Nephron progenitor cell (in vitro differentiated cells): Measurements from ENCODE around the gene STIP1.

Source experiments
- DNase-seq: peaks from one replicate; pipeline ENCODE4 v3.0.0; 2021
- H3K27ac Mint-ChIP-seq: 2 replicates; pipeline ENCODE4 v1.8.0; 2021; ENCODE audit warnings: mild to moderate bottlenecking, moderate library complexity, mixed read lengths
- H3K27me3 Mint-ChIP-seq: 2 replicates; pipeline ENCODE4 v1.8.0; 2021; ENCODE audit warnings: mild to moderate bottlenecking, low read depth, mixed read lengths; ENCODE audit not compliant: poor library complexity
- H3K36me3 Mint-ChIP-seq: 2 replicates; pipeline ENCODE4 v1.8.0; 2021; ENCODE audit warnings: low read depth, mixed read lengths
- H3K4me1 Mint-ChIP-seq: 2 replicates; pipeline ENCODE4 v1.8.0; 2021; ENCODE audit warnings: mixed read lengths
- H3K4me3 Mint-ChIP-seq: 2 replicates; pipeline ENCODE4 v1.8.0; 2021; ENCODE audit warnings: mild to moderate bottlenecking, moderate library complexity, mixed read lengths
- H3K9me3 Mint-ChIP-seq: 2 replicates; pipeline ENCODE4 v1.8.0; 2021; ENCODE audit warnings: mild to moderate bottlenecking, moderate library complexity, mixed read lengths
- TF ChIP-seq, protein P1 (sequence below): fragments of 200-600 bp; sonication (generic); IDR thresholded peaks from 2 replicates; pipeline ENCODE4 v1.5.0; 2021; ENCODE audit warnings: antibody characterized with exemption

STIP1 gene

DNA sequence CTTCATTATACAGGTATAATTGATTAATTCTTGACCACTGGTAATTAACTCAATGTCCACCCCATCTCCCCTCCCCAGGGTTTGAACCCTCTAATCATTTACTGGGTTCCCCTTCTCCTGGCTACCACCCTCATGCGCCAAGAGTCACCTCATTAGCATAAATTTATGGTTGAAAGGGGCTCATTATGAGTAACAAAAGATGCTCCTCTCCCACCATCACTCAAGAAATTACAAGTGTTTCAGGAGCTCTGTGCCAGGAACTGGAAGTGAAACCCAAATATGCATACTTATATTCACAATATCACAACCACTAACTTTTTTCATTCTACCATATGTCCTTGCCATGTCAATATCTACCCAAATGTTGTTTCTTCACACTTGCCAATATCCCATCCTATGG is 7.8 kb upstream of the STIP1 start:
- Mint-ChIP-seq H3K27ac (no peak overlapping the region), H3K9me3 (peaks cover 15% of the 10 kb centered on the region), H3K27me3 (peaks cover 4% of the 10 kb centered on the region)

DNA sequence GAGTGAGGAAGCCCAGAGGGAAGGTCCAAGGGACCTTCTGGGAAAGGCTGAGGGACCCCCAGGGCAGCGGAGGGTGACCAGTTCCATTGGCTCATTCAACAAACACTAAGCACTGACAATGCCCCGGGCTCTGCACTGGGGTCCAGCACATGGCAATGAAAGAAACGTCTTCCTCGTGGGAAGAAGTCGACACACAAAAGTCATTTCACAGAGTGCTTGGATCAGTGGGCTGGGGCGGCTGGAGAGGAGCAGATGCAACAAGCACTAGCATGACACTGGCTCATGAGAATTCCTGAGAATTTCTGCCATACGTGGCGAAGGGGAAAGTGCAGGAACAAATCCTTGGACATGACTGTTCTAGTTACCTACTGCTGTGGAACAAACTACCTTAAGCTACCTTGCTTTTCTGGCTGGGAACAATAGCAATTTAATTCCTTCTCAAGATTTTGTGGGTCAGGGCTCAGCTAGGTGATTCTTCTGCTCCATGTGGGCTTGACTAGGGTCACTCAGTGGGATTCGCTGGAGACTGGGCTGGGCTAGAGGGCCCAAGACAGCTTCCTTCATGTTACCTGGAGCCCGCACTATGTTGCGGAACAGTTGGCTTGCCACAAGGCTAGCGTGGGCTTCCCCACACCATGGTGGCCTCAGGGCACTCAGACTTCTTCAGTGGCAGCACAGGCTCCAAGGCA is 6.9 kb upstream of the STIP1 start:
- Mint-ChIP-seq H3K9me3 (peaks cover 6% of the 10 kb centered on the region), H3K27me3 (peaks cover 2% of the 10 kb centered on the region), H3K27ac (no peak overlapping the region), H3K36me3 (peaks cover 18% of the 10 kb centered on the region), H3K4me1 (peaks cover 35% of the 10 kb centered on the region), H3K4me3 (no peak overlapping the region)
- TF ChIP-seq, protein P1, sequence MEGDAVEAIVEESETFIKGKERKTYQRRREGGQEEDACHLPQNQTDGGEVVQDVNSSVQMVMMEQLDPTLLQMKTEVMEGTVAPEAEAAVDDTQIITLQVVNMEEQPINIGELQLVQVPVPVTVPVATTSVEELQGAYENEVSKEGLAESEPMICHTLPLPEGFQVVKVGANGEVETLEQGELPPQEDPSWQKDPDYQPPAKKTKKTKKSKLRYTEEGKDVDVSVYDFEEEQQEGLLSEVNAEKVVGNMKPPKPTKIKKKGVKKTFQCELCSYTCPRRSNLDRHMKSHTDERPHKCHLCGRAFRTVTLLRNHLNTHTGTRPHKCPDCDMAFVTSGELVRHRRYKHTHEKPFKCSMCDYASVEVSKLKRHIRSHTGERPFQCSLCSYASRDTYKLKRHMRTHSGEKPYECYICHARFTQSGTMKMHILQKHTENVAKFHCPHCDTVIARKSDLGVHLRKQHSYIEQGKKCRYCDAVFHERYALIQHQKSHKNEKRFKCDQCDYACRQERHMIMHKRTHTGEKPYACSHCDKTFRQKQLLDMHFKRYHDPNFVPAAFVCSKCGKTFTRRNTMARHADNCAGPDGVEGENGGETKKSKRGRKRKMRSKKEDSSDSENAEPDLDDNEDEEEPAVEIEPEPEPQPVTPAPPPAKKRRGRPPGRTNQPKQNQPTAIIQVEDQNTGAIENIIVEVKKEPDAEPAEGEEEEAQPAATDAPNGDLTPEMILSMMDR = no peak
- DNase-seq = no peak

More for the DNA sequence above, 7.8 kb upstream of the STIP1 start:
- Mint-ChIP-seq H3K36me3 (peaks cover 25% of the 10 kb centered on the region), H3K4me1 (peaks cover 26% of the 10 kb centered on the region), H3K4me3 (no peak overlapping the region)
- TF ChIP-seq, protein P1 = no peak
- DNase-seq = no peak

DNA sequence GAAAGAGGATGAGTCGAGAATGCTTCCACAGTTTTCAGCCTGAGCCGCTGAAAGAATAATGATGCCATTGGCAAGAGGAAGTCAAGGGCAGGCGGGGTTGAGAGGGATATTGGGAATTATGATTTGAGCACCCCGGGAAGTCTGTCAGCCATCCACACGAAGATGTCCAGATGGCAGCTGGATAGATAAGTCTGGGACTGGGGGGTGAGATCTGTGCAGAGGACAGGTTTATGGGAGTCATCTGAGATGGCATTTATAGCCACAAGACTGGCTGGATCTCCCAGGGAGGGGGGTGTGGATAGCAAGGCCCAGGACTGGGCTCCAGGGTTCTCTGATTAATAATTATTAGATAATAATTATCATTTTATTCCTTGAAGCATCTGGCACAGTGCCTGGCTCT is 5.1 kb upstream of the STIP1 start:
- H3K27ac Mint-ChIP-seq = no peak overlapping the region
- DNase-seq = no peak
- H3K4me3 Mint-ChIP-seq = peak overlapping the region; percentile 8
- H3K36me3 Mint-ChIP-seq = peaks cover 14% of the 10 kb centered on the region
- peaks cover 45% of the 10 kb centered on the region for H3K4me1 Mint-ChIP-seq
- H3K27me3 Mint-ChIP-seq = no peaks in the 10 kb centered on the region
- no peaks in the 10 kb centered on the region for H3K9me3 Mint-ChIP-seq
- TF ChIP-seq, protein P1 = no peak

DNA sequence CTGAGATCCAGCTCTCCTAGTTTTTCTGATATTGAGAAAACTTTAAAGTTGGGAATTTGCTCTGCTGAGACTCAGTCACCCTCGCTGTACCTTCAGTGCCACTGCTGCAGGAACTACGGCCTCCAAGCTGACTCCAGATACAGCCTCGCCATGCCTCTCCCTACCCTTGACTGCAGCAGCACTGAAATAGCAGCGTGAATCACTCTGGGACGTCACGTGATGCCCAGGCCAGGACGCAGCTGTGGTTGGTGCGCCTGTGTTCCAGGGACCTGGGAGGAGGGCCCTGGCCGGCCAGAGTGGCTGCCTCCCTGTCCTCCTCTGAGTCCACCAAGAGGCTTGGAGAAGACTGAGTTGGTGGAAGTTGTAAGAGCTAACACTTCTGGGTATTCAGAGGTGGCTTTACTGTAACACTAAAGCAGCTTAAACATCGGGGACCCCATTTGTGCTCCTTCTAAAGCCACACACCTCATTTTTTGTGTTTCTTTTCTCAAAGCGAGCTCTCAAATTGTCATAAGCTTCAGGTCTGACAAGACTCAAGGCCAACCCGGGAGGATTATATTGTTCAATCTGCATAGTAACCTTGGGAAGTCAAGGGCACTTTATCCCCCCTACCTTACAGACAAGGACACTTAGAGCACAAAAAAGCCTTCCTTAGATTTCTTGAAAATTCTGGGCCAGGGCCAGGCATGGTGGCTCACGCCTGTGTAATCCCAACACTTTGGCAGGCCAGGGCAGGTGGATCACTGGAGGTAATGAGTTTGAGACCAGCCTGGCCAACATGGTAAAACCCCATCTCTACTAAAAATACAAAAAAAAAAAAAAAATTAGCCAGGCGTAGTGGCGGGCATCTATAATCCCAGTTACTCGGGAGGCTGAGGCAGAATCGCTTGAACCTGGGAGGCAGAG is 4.2 kb upstream of the STIP1 start:
- Mint-ChIP-seq H3K27me3 (no peaks in the 10 kb centered on the region), H3K27ac (peak overlapping the region; percentile 86), H3K36me3 (peaks cover 14% of the 10 kb centered on the region), H3K9me3 (no peaks in the 10 kb centered on the region), H3K4me1 (peaks cover 45% of the 10 kb centered on the region), H3K4me3 (peak overlapping the region; percentile 73)
- peak; percentile 72 for DNase-seq
- TF ChIP-seq, protein P1 = no peak

DNA sequence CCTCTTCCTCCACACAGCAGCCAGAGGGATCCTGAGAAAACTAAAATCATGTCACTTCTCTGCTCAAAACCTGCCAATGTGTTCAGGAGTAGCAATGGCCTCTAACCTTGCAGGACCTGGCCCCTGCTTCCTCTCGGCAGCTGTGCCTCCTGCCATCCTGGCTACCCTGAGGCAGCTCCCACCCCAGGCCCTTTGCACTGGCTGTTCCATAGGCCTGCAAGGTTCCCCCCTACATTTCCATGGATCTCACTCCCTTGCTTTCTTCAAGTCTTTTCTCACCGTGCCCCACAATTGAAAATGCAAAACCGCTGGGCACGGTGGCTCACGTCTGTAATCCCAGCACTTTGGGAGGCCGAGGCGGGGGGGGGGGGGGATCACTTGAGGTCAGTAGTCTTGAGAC is 2.1 kb upstream of the STIP1 start:
- Mint-ChIP-seq H3K4me3 (peak overlapping the region; percentile 42), H3K4me1 (peaks cover 45% of the 10 kb centered on the region)

More for the DNA sequence above, 2.1 kb upstream of the STIP1 start:
- H3K9me3 Mint-ChIP-seq = no peaks in the 10 kb centered on the region
- no peaks in the 10 kb centered on the region for H3K27me3 Mint-ChIP-seq
- peaks cover 11% of the 10 kb centered on the region for H3K36me3 Mint-ChIP-seq
- no peak for DNase-seq
- TF ChIP-seq, protein P1 = no peak
- H3K27ac Mint-ChIP-seq = peak overlapping the region; percentile 57
